ENCODE results near the gene ASB2. TPM values are rescaled to one million over a fixed set of nuclear protein-coding genes. Genes with fewer than 3 reads are reported as not detected.

ASB2 gene
- total RNA-seq, 1 experiment from 2014 or later: 0.35 TPM

GRCh38 chr14:93909429-93910128 lies 66.8 kb downstream of the ASB2 start:
- H3K27ac ChIP-seq (ENCODE audit: insufficient read length, low read depth, low read length): no peak overlapping the region
- H3K9me3 ChIP-seq (ENCODE audit: control insufficient read depth, low read depth, low read length): no peaks in the 10 kb centered on the region
- H3K4me1 ChIP-seq (ENCODE audit: insufficient read depth, low read length): no peaks in the 10 kb centered on the region
- H3K56ac ChIP-seq (ENCODE audit: insufficient read length, low read depth, low read length): no peak overlapping the region
- TF ChIP-seq CTCF (conservative IDR thresholded peaks at IDR 0.05): no peak
- Mint-ChIP-seq H3K27ac (peak overlapping the region in 1 of 3 experiments; percentile 96; a peak in 1 of 7 replicates), H3K36me3 (ENCODE audit: insufficient read depth in 1 of 3, low read depth in 3 of 3) (no peaks in the 10 kb centered on the region; a peak in 1 of 7 replicates), H3K9me3 (no peaks in the 10 kb centered on the region; a peak in 1 of 5 replicates), H3K4me1 (peaks cover 11 to 15% of the 10 kb centered on the region in 2 experiments), H3K27me3 (ENCODE audit: low read depth) (no peaks in the 10 kb centered on the region; the same call in none of the 2 replicates), H3K4me3 (no peak overlapping the region)
- H4K5ac ChIP-seq (ENCODE audit: insufficient read length, low read depth, low read length): no peak overlapping the region
- no peak overlapping the region for H2BK20ac ChIP-seq (ENCODE audit: low read depth, low read length, poor library complexity, severe bottlenecking)
- H2BK120ac ChIP-seq (ENCODE audit: low read depth, low read length, poor library complexity, severe bottlenecking): no peak overlapping the region
- no peaks in the 10 kb centered on the region for H3K79me2 ChIP-seq (ENCODE audit: insufficient read depth, low read length)
- H2BK15ac ChIP-seq (ENCODE audit: low read depth, low read length): no peak overlapping the region
- no peak overlapping the region for H2BK12ac ChIP-seq (ENCODE audit: insufficient read length, low read depth, low read length)
- H3K79me1 ChIP-seq (ENCODE audit: insufficient read depth, low read depth, low read length, poor library complexity, severe bottlenecking): no peaks in the 10 kb centered on the region
- no peak overlapping the region for H3K4ac ChIP-seq (ENCODE audit: low read depth, low read length)
- H2BK5ac ChIP-seq (ENCODE audit: insufficient read length, low read length): no peak overlapping the region
- no peaks in the 10 kb centered on the region for H3K27me3 ChIP-seq (ENCODE audit: insufficient read depth, low read length)
- no peak overlapping the region for H3K4me2 ChIP-seq (ENCODE audit: insufficient read depth, insufficient read length, low read length)
- H3K18ac ChIP-seq (ENCODE audit: insufficient read length, low read depth, low read length): no peak overlapping the region
- no peak overlapping the region for H4K8ac ChIP-seq (replicated peaks; ENCODE audit: insufficient read length, low read depth, low read length)
- H3K14ac ChIP-seq (ENCODE audit: insufficient read depth, low read length): no peak overlapping the region
- H3K23ac ChIP-seq (ENCODE audit: insufficient read length, low read depth, low read length): no peak overlapping the region
- no CpG with 5 or more reads among the region's 5 CpGs for WGBS (ENCODE audit: extremely low coverage, insufficient read length, low lambda C conversion rate)
- no peak overlapping the region for H3T11ph ChIP-seq (ENCODE audit: low read length)
- no peak overlapping the region for H2AFZ ChIP-seq (ENCODE audit: low read length)
- no peak overlapping the region for H3K9ac ChIP-seq (ENCODE audit: extremely low read depth, insufficient read length, low read length)
- no peak overlapping the region for H2AK5ac ChIP-seq (ENCODE audit: insufficient read length, low read length)
- no peak for DNase-seq
- no peaks in the 10 kb centered on the region for H3K23me2 ChIP-seq (ENCODE audit: insufficient read length, low read depth, low read length, poor library complexity, severe bottlenecking)
- H4K20me1 ChIP-seq (ENCODE audit: control insufficient read depth, insufficient read depth, insufficient read length): no peaks in the 10 kb centered on the region
- no peak overlapping the region for H4K91ac ChIP-seq (ENCODE audit: insufficient read length, low read depth, low read length)
